Endothelial cell (in vitro differentiated cells): ENCODE data around the gene FOXD1. TPM values are rescaled to one million over a fixed set of nuclear protein-coding genes. Genes with fewer than 3 reads are reported as not detected.

Experiments used
- DNase-seq: peaks from one replicate; pipeline ENCODE4 v3.0.0; 2021; ENCODE audit warnings: low spot score
- H3K27ac Mint-ChIP-seq: one replicate; pipeline ENCODE4 v1.8.0; 2021; ENCODE audit warnings: mixed read lengths, inconsistent platforms; ENCODE audit not compliant: unreplicated experiment
- H3K27me3 Mint-ChIP-seq: one replicate; pipeline ENCODE4 v1.8.0; 2021; ENCODE audit warnings: mild to moderate bottlenecking, moderate library complexity, mixed read lengths, inconsistent platforms; ENCODE audit not compliant: unreplicated experiment
- H3K36me3 Mint-ChIP-seq: one replicate; pipeline ENCODE4 v1.8.0; 2021; ENCODE audit warnings: mild to moderate bottlenecking, low read depth, mixed read lengths, inconsistent platforms; ENCODE audit not compliant: unreplicated experiment
- H3K4me1 Mint-ChIP-seq: one replicate; pipeline ENCODE4 v1.8.0; 2021; ENCODE audit warnings: mild to moderate bottlenecking, mixed read lengths, inconsistent platforms; ENCODE audit not compliant: unreplicated experiment
- H3K4me3 Mint-ChIP-seq: one replicate; pipeline ENCODE4 v1.8.0; 2021; ENCODE audit warnings: mild to moderate bottlenecking, mixed read lengths, inconsistent platforms; ENCODE audit not compliant: unreplicated experiment
- H3K9me3 Mint-ChIP-seq: one replicate; pipeline ENCODE4 v1.8.0; 2021; ENCODE audit warnings: mixed read lengths, inconsistent platforms; ENCODE audit not compliant: unreplicated experiment
- total RNA-seq: library from RNA; stranded (reverse); fragmentation: NEBNext Ultra II Directional; extraction: Animal tissue kit (Norgen Biotek cat#: 25700); gene quantifications from one replicate; pipeline ENCODE4 v1.2.1, GENCODE V29; 2021; ENCODE audit not compliant: unreplicated experiment
- TF ChIP-seq, protein P1 (sequence below): fragments of 200-600 bp; sonication (generic); IDR thresholded peaks from one replicate; pipeline ENCODE4 v1.5.0; 2021; ENCODE audit warnings: antibody characterized with exemption; ENCODE audit not compliant: unreplicated experiment

Gene FOXD1
- total RNA-seq, 1 donor from 2014 or later, result 0.33 TPM

DNA sequence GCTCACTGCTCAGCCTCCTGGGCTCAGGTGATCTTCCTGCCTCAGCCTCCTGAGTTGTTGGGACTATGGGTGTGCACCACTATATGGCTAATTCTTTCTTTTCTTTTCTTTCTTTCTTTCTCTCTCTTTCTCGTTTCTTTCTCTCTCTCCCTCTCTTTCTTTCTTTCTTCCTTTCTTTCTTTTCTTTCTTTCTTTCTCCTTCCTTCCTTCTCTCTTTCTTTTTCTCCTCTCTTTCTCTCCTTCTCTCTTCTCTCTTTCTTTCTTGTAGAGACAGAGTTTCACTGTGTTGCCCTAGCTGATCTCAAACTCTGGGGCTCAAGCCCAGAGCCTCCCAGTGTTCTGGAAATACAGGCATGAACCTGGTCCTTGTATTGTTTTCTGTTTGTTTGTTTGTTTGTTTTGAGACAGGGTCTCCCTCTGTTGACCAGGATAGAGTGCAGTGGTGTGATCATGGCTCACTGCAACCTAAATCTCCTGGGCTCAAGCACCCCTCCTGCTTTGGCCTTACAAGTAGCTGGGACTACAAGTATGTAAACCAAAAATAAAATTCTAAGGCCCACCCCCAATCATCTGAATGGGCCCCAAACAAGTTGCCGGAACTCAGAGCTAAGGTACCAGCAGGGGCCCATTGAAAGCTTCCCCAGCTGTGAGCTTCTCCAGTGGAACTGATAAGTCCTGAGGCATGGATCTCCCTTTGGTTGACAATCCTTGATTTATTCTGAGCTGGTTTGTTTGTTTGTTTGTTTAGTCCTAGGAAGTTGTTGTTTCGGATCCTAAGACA is 37.7 kb upstream of the FOXD1 start:
- H3K9me3 Mint-ChIP-seq, result no peaks in the 10 kb centered on the region
- H3K27ac Mint-ChIP-seq, result no peak overlapping the region
- H3K4me3 Mint-ChIP-seq, result no peak overlapping the region
- peaks cover 1% of the 10 kb centered on the region for H3K27me3 Mint-ChIP-seq
- TF ChIP-seq, protein P1, sequence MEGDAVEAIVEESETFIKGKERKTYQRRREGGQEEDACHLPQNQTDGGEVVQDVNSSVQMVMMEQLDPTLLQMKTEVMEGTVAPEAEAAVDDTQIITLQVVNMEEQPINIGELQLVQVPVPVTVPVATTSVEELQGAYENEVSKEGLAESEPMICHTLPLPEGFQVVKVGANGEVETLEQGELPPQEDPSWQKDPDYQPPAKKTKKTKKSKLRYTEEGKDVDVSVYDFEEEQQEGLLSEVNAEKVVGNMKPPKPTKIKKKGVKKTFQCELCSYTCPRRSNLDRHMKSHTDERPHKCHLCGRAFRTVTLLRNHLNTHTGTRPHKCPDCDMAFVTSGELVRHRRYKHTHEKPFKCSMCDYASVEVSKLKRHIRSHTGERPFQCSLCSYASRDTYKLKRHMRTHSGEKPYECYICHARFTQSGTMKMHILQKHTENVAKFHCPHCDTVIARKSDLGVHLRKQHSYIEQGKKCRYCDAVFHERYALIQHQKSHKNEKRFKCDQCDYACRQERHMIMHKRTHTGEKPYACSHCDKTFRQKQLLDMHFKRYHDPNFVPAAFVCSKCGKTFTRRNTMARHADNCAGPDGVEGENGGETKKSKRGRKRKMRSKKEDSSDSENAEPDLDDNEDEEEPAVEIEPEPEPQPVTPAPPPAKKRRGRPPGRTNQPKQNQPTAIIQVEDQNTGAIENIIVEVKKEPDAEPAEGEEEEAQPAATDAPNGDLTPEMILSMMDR, result no peak
- DNase-seq, result no peak
- no peaks in the 10 kb centered on the region for H3K36me3 Mint-ChIP-seq
- H3K4me1 Mint-ChIP-seq, result no peaks in the 10 kb centered on the region

DNA sequence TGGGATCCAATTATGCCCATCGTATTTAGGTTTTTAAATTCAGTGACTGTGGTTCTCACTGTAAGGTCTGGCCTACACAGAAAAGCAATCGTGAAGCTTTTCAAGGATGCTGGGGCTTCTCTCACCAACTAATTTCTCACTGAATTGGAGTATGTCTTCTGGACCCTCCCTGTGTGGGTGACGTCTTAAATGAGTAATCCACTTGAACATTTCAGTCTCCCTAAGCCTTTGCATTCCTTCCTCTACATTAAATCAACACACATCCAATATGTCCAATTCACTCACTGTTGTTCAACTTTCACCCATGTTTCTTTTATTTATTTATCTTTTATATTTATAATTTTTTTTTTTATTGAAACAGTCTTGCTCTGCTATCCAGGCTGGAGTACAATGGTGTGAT is 37.1 kb upstream of the FOXD1 start:
- DNase-seq, result no peak
- Mint-ChIP-seq H3K36me3 (no peaks in the 10 kb centered on the region), H3K4me1 (no peaks in the 10 kb centered on the region), H3K9me3 (no peaks in the 10 kb centered on the region), H3K27me3 (peaks cover 1% of the 10 kb centered on the region), H3K4me3 (no peak overlapping the region), H3K27ac (no peak overlapping the region)
- TF ChIP-seq, protein P1, result no peak

DNA sequence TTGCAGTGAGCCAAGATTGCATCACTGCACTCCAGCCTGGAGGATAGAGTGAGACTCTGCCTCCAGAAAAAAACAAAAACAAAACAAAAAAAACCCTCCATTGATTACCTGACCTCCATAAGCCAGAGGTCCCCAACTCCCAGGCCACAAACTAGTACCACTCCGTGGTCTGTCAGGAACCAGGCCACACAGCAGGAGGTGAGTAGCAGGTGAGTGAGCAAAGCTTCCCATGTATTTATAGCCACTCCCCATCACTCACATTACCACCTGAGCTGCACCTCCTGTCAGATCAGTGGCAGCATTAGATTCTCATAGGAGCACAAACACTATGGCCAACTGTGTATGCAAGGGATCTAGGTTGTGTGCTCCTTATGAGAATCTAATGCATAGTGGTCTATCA is 35.9 kb upstream of the FOXD1 start:
- no peaks in the 10 kb centered on the region for H3K36me3 Mint-ChIP-seq
- no peaks in the 10 kb centered on the region for H3K4me1 Mint-ChIP-seq
- H3K27ac Mint-ChIP-seq, result no peak overlapping the region

DNA sequence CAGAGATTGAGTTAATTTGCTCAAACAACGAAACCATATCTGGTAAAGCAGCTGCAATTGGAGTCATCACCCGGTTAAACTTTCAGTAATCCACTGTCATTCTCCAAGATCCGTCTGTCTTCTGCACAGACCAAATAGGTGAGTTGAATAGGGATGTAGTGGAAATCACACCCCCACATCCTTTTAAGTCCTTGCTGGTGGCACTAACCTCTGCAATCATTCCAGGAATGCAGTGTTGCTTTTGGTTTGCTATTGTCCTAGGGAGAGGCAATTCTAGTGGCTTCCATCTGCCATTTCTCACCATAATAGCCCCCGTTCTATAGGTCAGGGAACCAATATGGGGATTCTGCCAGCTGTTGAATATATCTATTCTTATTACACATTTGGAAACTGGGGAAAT is 35.1 kb upstream of the FOXD1 start:
- H3K27ac Mint-ChIP-seq, result no peak overlapping the region
- TF ChIP-seq, protein P1, result no peak
- H3K4me3 Mint-ChIP-seq, result no peak overlapping the region
- H3K9me3 Mint-ChIP-seq, result no peaks in the 10 kb centered on the region
- no peak for DNase-seq
- no peaks in the 10 kb centered on the region for H3K36me3 Mint-ChIP-seq
- no peaks in the 10 kb centered on the region for H3K4me1 Mint-ChIP-seq
- H3K27me3 Mint-ChIP-seq, result peaks cover 1% of the 10 kb centered on the region

More for the DNA sequence above, 35.9 kb upstream of the FOXD1 start:
- Mint-ChIP-seq H3K27me3 (peaks cover 1% of the 10 kb centered on the region), H3K4me3 (no peak overlapping the region), H3K9me3 (no peaks in the 10 kb centered on the region)
- TF ChIP-seq, protein P1, result no peak
- DNase-seq, result no peak

DNA sequence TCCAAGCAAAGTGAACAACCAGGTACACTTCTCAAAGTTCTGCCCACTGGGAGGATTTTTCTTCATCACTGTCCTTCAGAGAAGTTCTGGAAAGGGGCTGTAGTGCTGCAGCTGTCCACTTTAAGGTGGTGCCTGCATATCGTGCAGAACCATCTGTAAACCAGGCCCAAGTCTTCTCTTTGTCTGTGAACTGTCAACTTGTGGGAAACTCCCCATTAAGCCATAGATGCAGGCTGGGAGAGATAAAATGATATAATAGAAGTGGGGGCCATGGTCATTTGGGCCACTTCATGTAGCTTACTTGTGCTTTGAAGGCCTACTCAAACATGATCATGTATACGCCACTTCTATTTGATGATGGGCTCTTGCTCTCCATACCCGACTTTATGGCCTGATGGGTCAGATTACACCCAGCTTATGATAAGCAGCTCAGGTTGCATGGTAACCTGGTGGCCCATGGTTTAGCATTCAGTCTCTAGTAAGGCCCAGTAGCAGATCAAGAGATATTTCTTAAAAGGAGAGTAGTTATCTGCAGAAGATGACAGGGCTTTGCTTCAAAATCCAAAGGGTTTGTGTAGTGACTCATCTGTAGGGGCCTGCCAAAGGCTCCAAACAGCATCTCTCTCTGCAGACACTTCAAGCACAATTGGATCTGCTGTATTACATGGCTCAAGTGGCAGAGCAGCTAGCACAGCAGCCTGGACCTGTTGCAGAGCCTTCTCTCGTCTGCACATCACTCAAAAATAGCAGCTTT is 34.0 kb upstream of the FOXD1 start:
- H3K27me3 Mint-ChIP-seq, result peaks cover 1% of the 10 kb centered on the region
- no peak overlapping the region for H3K4me3 Mint-ChIP-seq
- no peaks in the 10 kb centered on the region for H3K36me3 Mint-ChIP-seq
- no peaks in the 10 kb centered on the region for H3K4me1 Mint-ChIP-seq
- TF ChIP-seq, protein P1, result no peak
- no peak for DNase-seq
- H3K27ac Mint-ChIP-seq, result no peak overlapping the region
- no peaks in the 10 kb centered on the region for H3K9me3 Mint-ChIP-seq
